Endometrial microvascular endothelial cells (primary cell): ENCODE measurements around the gene PTPN14. TPM values are rescaled to one million over a fixed set of nuclear protein-coding genes. Genes with fewer than 3 reads are reported as not detected.

Experiments
- in situ Hi-C: cut with HindIII; loops from 2 replicates; pipeline ENCODE4 v1.10.0; 2017; ENCODE audit warnings: low sequenced_read_pairs, low pct_unique_long_range_greater_than_20kb; ENCODE audit errors: inconsistent ontology term
- total RNA-seq: library from RNA; depleted of rRNA; stranded (reverse); fragments of >200 nt; gene quantifications from one replicate; pipeline ENCODE4 v1.2.3, GENCODE V29; 2015; ENCODE audit errors: inconsistent ontology term

The PTPN14 gene
- total RNA-seq, 1 donor from 2014 or later, result 63.4 TPM

- in situ Hi-C loops, result no loop called here
Measured at GRCh38 chr1:214318356-214318755, 233.0 kb downstream of the PTPN14 start.

GRCh38 chr1:214317734-214318133, 233.7 kb downstream of the PTPN14 start:
- in situ Hi-C loops, result no loop called here

- in situ Hi-C loops, result no loop called here
Measured at GRCh38 chr1:214317300-214317699, 234.1 kb downstream of the PTPN14 start.

- in situ Hi-C loops, result no loop called here
Measured at GRCh38 chr1:214316593-214316992, 234.8 kb downstream of the PTPN14 start.

- in situ Hi-C loops, result no loop called here
Measured at GRCh38 chr1:214314178-214314843, 237.1 kb downstream of the PTPN14 start.

- in situ Hi-C loops, result no loop called here
Measured at GRCh38 chr1:214312530-214313051, 238.8 kb downstream of the PTPN14 start.

GRCh38 chr1:214310777-214311690, 240.4 kb downstream of the PTPN14 start:
- in situ Hi-C loops, result no loop called here

- in situ Hi-C loops, result no loop called here
Measured at GRCh38 chr1:214310010-214310409, 241.4 kb downstream of the PTPN14 start.

- in situ Hi-C loops, result no loop called here
Measured at GRCh38 chr1:214306269-214306668, 245.1 kb downstream of the PTPN14 start.

- in situ Hi-C loops, result no loop called here
Measured at GRCh38 chr1:214305164-214305751, 246.1 kb downstream of the PTPN14 start.

GRCh38 chr1:214303141-214303930, 248.1 kb downstream of the PTPN14 start:
- in situ Hi-C loops, result no loop called here

- in situ Hi-C loops, result no loop called here
Measured at GRCh38 chr1:214301526-214301925, 249.9 kb downstream of the PTPN14 start.

- in situ Hi-C loops, result no loop called here
Measured at GRCh38 chr1:214300149-214300780, 251.1 kb downstream of the PTPN14 start.

Other genes with a start within 250 kb of the PTPN14 start
- 64.4 TPM for gene CENPF, start 51.6 kb upstream of the PTPN14 start, total RNA-seq